Natural killer cell treated with Interleukin-12 subunit alpha and Interleukin-12 subunit beta and Interleukin-15 and Interleukin-18, amount 100 ng/mL, for 72 hours (primary cell): Measurements from ENCODE around the gene CDS2. TPM values are rescaled to one million over a fixed set of nuclear protein-coding genes. Genes with fewer than 3 reads are reported as not detected.
"Not testable (repeated sequence)": the region's sequence is repeated elsewhere in the genome, so short reads cannot be mapped to it uniquely, and the experiment has no call there.

Source experiments
- ATAC-seq, 2 donors: fragments of 150-1000 bp; cut with Tn5 transposase in 1 of 2; sonication (Bioruptor Pico), chemical (Tn5 transposase) in 1 of 2; 2 replicates each; pipeline ENCODE4 v1.10.0; 2021
- DNase-seq: peaks from one replicate; pipeline ENCODE4 v3.0.0; 2022; ENCODE audit warnings: low spot score
- H3K27ac Mint-ChIP-seq, 2 donors: 1 replicate in 1 of 2; 2 replicates in 1 of 2; pipeline ENCODE4 v1.8.0; 2022; ENCODE audit warnings: mixed read lengths in 2 of 2, mild to moderate bottlenecking in 1 of 2, moderate library complexity in 1 of 2
- H3K27me3 Mint-ChIP-seq, 2 donors: 1 replicate in 1 of 2; 2 replicates in 1 of 2; pipeline ENCODE4 v1.8.0; 2022; ENCODE audit warnings: mixed read lengths in 2 of 2
- H3K36me3 Mint-ChIP-seq: one replicate; pipeline ENCODE4 v1.8.0; 2022; ENCODE audit warnings: mixed read lengths
- H3K4me1 Mint-ChIP-seq, 2 donors: 1 replicate in 1 of 2; 2 replicates in 1 of 2; pipeline ENCODE4 v1.8.0; 2022; ENCODE audit warnings: low read depth in 2 of 2, mixed read lengths in 2 of 2, mild to moderate bottlenecking in 1 of 2
- H3K4me3 Mint-ChIP-seq: one replicate; pipeline ENCODE4 v1.8.0; 2022; ENCODE audit warnings: mixed read lengths
- H3K9me3 Mint-ChIP-seq: 2 replicates; pipeline ENCODE4 v1.8.0; 2022; ENCODE audit warnings: mixed read lengths
- total RNA-seq, 2 donors: library from RNA; stranded (reverse); gene quantifications; one replicate each; pipeline ENCODE4 v1.2.3, GENCODE V29; 2022

CDS2 gene
- 10 to 100 TPM; 48.7 to 52.0 TPM for total RNA-seq

DNA sequence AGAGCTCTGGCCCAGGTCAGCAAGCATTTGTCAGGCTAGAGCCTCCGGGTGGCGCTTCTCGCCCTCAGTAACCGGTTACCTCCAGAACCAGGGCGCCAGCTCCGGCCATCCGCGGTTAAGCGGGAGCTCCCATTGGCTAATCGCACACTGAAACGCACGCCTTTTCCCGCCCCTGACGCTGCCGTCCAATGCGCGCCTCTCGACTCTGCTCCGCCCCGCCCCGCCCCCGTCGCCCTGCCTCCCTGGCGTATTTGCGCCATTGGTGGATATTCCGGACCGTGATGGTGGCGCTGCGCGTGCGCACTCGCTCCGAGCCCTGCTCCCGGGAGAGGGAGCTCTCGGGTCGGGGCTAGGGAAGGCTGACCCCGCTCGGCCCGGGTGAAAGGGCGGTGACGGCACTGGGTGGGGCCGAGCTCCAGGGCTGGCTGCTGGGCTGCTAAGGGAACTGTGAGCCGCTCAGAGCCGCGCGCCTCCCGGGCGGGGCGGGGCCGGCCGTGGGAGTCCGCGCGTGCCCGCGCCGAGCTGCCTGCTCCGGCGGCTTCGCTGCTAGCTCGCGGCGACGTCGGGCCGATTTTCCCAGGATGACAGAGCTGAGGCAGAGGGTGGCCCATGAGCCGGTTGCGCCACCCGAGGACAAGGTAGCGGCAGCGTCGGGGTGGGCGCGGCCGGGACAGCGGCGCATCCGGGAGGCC, at the start of gene CDS2:
CDS2 (plus strand) TSS at position 497 of the 692 bp plus-strand sequence; CDS start at position 582, 85 bp downstream.
- ATAC-seq (peak; percentile 96), DNase-seq (peak; percentile 99)
- Mint-ChIP-seq H3K27me3 (no peaks in the 10 kb centered on the region), H3K9me3 (no peaks in the 10 kb centered on the region), H3K4me1 (peaks cover 30 to 34% of the 10 kb centered on the region in 2 donors), H3K4me3 (peak within 1 kb of the TSS; percentile 95), H3K36me3 (no peaks in the 10 kb centered on the region), H3K27ac (peak within 1 kb of the TSS; percentile 85 to 89)

DNA sequence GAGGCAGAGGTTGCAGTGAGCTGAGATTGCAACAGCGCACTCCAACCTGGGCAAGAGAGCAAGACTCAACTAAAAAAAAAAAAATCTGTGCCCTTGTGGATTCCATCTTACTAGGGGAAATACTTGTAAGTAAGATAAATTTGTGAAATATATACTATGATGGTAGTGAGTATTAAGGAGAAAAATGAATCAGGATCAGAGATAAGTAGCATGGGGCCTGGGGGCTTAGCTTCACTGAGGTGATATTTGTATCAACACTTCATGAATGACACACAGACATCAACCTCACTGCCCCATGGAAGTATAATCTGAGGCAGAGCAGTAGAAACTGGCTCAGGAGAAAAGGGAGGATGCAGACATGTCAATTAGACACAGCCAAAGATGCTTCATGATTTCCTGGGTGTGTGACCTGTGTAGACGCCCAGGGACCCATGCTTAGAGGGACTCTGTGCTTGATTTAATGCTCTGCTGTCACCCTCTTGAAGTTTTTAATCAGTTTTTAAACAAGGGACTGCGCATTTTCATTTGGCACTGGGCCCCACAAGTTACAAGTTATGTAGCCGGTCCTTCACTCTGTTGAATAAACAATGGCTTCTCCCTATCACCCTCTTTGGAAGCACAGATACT, 48.9 kb upstream of the CDS2 start:
- ATAC-seq (peak; percentile 37 to 60), DNase-seq (no peak)
- Mint-ChIP-seq H3K4me1 (peaks cover 41 to 43% of the 10 kb centered on the region in 2 donors), H3K9me3 (no peaks in the 10 kb centered on the region), H3K27me3 (no peaks in the 10 kb centered on the region), H3K4me3 (peak overlapping the region; percentile 82), H3K27ac (peak overlapping the region; percentile 93 to 96), H3K36me3 (no peaks in the 10 kb centered on the region)

DNA sequence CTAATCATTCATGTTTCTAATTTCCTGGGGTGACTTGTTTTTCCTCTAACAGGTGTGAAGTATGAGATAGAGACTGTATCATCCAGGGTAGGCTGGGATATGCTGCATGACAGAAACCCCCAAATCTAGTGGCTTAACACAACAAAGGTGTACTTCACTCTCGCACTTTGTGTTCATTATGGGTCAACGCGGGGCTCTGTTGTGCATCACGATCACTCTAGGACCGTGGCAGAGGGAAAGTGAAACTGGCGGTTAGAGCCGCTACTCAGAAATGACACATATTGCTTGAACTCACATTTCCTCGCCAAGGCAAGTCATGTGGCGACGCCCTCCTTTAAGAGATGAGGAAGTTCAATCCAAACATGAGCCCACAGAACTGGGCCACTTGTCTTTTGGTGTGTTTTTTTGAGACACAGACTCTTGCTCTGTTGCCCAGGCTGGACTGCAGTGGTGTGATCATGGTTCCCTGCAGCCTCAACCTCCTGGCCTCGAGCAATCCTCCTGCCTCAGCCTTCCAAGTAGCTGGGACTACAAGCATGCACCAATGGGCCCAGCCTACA, 48.3 kb upstream of the CDS2 start:
- peak overlapping the region; percentile 93 to 96 for H3K27ac Mint-ChIP-seq
- no peaks in the 10 kb centered on the region for H3K9me3 Mint-ChIP-seq
- ATAC-seq: peak; percentile 95
- H3K4me1 Mint-ChIP-seq: peaks cover 38 to 43% of the 10 kb centered on the region in 2 donors
- no peaks in the 10 kb centered on the region for H3K36me3 Mint-ChIP-seq
- no peaks in the 10 kb centered on the region for H3K27me3 Mint-ChIP-seq
- peak overlapping the region; percentile 82 for H3K4me3 Mint-ChIP-seq
- peak; percentile 91 for DNase-seq

DNA sequence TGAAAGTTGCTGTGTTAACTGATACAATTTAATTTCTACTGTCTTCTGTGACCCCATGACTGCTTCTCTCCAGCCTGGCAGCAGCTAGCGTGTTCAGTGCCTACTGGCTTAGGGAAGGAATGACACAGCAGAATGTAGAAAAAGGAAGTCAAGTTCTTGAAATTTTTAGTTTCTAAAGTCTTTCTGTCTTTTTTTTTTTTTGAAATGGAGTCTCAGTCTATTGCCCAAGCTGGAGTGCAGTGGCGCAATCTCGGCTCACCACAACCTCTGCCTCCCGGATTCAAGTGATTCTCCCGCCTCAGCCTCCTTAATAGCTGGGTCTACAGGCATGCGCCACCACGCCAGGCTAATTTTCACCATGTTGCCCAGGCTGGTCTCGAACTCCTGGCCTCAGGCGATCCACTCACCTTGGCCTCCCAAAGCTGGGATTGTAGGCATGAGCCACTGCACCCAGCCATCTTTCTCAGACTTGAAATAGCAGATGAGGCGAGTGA, 46.4 kb upstream of the CDS2 start:
- DNase-seq (peak; percentile 65), ATAC-seq (peak; percentile 65 to 79)
- peak overlapping the region; percentile 82 for H3K4me3 Mint-ChIP-seq
- no peaks in the 10 kb centered on the region for H3K36me3 Mint-ChIP-seq
- H3K27me3 Mint-ChIP-seq: no peaks in the 10 kb centered on the region
- peak overlapping the region; percentile 93 to 96 for H3K27ac Mint-ChIP-seq
- H3K9me3 Mint-ChIP-seq: no peaks in the 10 kb centered on the region
- peaks cover 38 to 43% of the 10 kb centered on the region in 2 donors for H3K4me1 Mint-ChIP-seq

DNA sequence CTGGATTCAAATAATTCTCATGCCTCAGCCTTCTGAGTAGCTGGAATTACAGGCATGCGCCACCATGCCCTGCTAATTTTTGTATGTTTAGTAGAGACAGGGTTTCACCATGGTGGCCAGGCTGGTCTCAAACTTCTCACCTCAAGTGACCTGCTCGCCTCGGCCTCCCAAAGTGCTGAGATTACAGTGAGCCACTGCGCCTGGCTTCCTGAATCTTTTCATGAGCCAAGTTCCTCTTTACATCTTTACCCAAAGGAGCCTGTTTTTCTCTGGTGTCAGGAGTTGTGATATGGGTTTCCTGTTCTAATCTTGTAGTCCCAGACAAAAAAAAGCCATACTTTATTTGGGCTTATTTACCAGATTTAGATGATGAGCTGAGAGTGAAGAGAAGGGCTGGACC, 41.4 kb upstream of the CDS2 start:
- Mint-ChIP-seq H3K4me3 (no peak overlapping the region), H3K27ac (peak overlapping the region; percentile 35 to 50), H3K9me3 (no peaks in the 10 kb centered on the region), H3K4me1 (peaks cover 25 to 26% of the 10 kb centered on the region in 2 donors), H3K36me3 (no peaks in the 10 kb centered on the region), H3K27me3 (no peaks in the 10 kb centered on the region)
- ATAC-seq (no peak), DNase-seq (no peak)

DNA sequence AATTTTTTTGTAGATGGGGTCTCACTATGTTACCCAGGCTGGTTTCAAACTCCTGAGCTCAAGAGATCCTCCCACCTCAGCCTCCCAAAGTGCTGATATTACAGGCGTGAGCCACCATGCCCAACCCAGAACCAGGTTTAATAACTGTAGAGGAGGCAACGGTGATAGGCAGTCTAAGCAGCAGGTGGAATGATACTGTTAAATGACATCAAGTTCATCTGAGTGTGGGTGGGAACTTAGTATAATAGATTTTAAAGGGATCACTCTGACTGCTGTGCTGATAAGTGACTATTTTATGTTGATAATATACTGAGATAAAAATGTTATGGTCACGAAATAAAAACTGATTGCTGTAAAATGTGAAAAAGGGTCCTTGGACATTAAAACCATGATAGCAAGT, 38.1 kb upstream of the CDS2 start:
- Mint-ChIP-seq H3K27ac (peak overlapping the region; percentile 76 to 91), H3K27me3 (no peaks in the 10 kb centered on the region), H3K9me3 (no peaks in the 10 kb centered on the region), H3K4me1 (peaks cover 17 to 19% of the 10 kb centered on the region in 2 donors), H3K36me3 (no peaks in the 10 kb centered on the region), H3K4me3 (no peak overlapping the region)
- ATAC-seq (no peak), DNase-seq (no peak)

DNA sequence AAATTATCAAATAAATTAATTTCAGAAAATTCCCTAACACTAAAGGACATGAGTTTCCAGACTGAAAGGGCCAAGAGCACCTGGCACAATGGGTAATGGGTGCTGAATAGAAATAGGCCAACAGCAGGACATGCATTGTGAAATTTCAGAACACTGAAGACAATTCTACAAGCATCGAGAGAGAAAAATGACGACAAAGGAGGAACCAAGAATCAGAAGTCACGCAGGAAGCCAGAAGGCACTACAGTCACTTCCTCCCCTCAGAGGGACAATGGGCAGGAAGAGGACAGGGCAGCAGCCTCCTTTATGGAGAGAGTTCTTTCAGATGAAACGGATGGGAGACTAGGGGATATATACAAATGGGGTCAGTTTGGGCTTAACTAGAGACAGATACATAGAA, 36.6 kb upstream of the CDS2 start:
- Mint-ChIP-seq H3K27me3 (no peaks in the 10 kb centered on the region), H3K4me1 (peaks cover 17 to 19% of the 10 kb centered on the region in 2 donors), H3K27ac (peak overlapping the region; percentile 76 to 91), H3K9me3 (no peaks in the 10 kb centered on the region), H3K4me3 (peak overlapping the region; percentile 20), H3K36me3 (no peaks in the 10 kb centered on the region)
- ATAC-seq: peak; percentile 63 to 91
- no peak for DNase-seq

DNA sequence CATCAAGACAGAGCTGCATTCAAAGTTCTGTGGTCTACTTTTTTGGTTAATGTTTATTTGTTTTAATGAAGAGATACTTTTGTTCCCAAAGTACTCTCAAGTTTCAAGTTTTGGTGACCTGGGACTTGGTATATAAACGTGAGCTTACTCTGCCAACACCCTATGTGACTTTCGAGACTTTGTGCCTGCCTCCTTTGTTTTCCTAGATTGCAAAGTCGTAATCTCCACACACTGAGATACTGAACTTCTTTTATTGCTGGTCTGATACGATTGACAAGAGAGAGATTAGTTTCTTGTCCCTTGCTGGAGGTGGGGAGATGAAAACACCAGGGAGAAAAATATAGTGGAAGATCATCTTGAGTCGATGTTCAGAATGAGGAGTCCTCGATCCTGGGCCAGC, 34.9 kb upstream of the CDS2 start:
- DNase-seq (no peak), ATAC-seq (no peak)
- Mint-ChIP-seq H3K36me3 (no peaks in the 10 kb centered on the region), H3K4me1 (peaks cover 16 to 19% of the 10 kb centered on the region in 2 donors), H3K27me3 (no peaks in the 10 kb centered on the region), H3K4me3 (no peak overlapping the region), H3K9me3 (no peaks in the 10 kb centered on the region), H3K27ac (no peak overlapping the region)

DNA sequence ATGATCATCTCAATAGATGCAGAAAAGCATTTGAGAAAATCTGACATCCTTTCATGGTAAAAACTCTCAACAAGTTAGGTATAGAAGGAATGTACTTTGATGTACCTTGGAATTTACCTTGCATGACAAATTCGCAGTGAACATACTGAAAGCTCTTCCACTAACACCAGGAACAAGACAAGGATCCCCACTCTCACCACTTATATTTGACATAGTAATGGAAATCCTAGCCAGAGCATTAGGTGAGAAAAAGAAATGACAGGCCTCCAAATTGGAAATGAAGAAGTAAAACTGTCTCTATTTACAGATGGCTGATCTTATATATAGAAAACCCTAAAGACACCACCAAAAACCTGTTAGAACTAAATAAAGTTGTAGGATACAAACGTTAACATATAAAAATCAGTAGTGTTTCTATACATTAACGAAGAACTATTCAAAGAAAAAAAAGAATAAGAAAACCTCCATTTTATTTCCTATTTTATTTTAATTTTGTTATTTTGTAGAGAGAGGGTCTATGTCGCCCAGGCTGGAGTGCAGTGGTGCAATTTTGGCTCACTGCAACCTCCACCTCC, 34.0 kb upstream of the CDS2 start:
- H3K4me1 Mint-ChIP-seq: peaks cover 16 to 19% of the 10 kb centered on the region in 2 donors
- H3K27ac Mint-ChIP-seq: no peak overlapping the region

DNA sequence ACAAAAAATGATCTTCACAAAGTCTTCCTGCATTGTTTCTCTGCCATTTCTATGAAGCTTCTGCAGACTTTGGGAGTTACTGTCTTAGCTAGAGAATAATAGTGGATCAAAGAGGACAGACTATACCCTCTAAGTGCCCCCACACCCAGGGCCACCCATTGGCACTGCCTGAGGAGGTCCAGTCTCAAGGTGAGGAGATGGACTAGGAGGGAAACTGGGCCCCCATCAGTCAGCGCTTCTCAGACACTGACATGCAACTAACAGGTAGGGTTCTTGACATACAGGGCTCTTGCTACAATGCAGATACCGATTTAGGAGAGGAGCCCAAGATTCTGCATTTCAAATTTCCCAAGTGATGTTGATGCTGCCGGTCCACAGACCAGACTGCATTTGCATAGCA, 31.4 kb upstream of the CDS2 start:
- peaks cover 8% of the 10 kb centered on the region for H3K36me3 Mint-ChIP-seq
- H3K27me3 Mint-ChIP-seq: no peaks in the 10 kb centered on the region
- H3K4me1 Mint-ChIP-seq: peaks cover 4 to 5% of the 10 kb centered on the region in 2 donors
- peak overlapping the region; percentile 13 to 22 for H3K27ac Mint-ChIP-seq
- H3K9me3 Mint-ChIP-seq: no peaks in the 10 kb centered on the region
- no peak for DNase-seq
- no peak overlapping the region for H3K4me3 Mint-ChIP-seq
- ATAC-seq: no peak

More for the DNA sequence above, 34.0 kb upstream of the CDS2 start:
- H3K4me3 Mint-ChIP-seq: no peak overlapping the region
- no peak for ATAC-seq
- H3K36me3 Mint-ChIP-seq: no peaks in the 10 kb centered on the region
- no peaks in the 10 kb centered on the region for H3K27me3 Mint-ChIP-seq
- no peaks in the 10 kb centered on the region for H3K9me3 Mint-ChIP-seq
- DNase-seq: no peak

DNA sequence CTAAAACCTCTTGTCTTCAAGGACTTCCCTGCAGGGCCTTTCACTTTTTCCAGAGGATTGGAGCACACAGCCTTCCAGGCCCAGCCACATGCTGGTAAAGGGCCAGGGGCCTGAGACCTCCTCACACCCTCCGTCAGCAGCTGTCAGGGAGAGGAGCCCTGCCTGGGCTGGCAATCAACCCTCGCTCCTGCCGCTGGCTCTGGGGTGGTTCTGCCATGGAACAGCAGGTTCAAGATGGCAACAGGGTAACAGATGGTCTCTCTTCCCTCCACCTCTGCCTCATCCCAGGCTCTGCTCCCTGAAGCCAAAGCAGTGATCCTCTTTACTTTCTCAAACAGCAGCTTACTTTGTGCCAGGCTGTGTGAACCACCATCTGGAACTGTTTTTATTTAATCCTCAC, 30.9 kb upstream of the CDS2 start:
- Mint-ChIP-seq H3K27me3 (no peaks in the 10 kb centered on the region), H3K4me1 (peaks cover 5 to 6% of the 10 kb centered on the region in 2 donors), H3K27ac (no peak overlapping the region), H3K36me3 (peaks cover 10% of the 10 kb centered on the region), H3K9me3 (no peaks in the 10 kb centered on the region), H3K4me3 (no peak overlapping the region)
- ATAC-seq: no peak
- no peak for DNase-seq

DNA sequence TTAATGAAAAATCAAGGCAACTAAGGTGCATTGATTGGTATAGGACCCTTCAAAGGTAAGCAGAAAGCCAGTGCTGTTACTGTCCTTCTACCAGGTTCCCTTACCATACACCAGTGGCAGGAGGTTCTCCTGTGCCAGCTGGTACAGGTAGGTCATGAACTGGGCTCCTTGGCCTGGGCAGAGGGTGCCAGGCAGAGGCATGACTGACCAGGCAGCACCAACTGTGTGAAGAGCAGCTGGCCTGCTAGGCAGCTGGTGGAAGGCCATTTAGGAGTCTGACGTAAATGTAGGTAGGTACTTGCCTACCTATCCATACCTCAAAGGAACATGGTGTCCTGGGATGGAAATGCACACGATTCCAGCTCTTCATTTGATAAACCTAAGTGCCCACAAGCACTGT, 30.3 kb upstream of the CDS2 start:
- no peak overlapping the region for H3K4me3 Mint-ChIP-seq
- no peaks in the 10 kb centered on the region for H3K27me3 Mint-ChIP-seq
- H3K4me1 Mint-ChIP-seq: peaks cover 5 to 6% of the 10 kb centered on the region in 2 donors
- H3K9me3 Mint-ChIP-seq: no peaks in the 10 kb centered on the region
- DNase-seq: no peak
- ATAC-seq: no peak
- H3K27ac Mint-ChIP-seq: no peak overlapping the region
- peaks cover 10% of the 10 kb centered on the region for H3K36me3 Mint-ChIP-seq

DNA sequence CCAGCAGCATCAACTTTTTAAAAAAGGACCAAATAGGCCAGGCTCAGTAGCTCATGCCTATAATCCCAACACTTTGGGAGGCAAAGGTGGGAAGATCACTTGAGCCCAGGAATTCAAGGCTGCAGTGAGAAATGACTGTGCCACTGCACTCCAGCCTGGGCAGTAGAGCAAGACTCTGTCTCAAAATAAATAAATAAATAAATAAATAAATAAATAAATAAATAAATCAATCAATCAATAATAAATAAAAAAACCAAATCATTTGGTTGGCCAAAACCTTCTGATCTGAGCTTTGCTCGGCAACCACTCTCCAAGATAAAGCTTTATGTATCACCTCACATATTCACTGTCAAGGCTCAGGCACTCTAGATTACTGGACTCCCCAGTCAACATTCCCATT, 27.8 kb upstream of the CDS2 start:
- not testable (repeated sequence) for H3K4me1 Mint-ChIP-seq, DNase-seq, H3K27ac Mint-ChIP-seq, H3K4me3 Mint-ChIP-seq, H3K9me3 Mint-ChIP-seq, H3K27me3 Mint-ChIP-seq, ATAC-seq
- H3K36me3 Mint-ChIP-seq: peaks cover 22% of the 10 kb centered on the region

DNA sequence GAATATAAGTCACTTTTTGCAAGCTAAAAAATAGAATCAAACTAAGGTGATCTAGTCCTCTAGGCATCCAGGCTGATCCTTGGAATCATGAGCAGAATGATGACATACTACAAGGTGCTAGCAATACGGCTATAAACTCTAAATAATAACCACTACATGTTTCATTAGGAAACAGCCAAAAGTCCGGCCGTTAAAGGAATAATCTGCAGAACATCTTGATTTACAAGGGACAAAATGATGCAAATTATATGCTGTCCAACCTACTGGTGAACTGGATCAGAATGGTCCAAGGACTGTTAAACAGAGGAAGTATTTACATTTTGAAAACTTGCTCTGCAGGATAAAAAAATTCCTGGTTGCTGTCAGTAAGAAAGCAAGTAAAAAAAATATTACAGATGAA, 26.9 kb upstream of the CDS2 start:
- DNase-seq, H3K9me3 Mint-ChIP-seq, H3K27me3 Mint-ChIP-seq, H3K4me3 Mint-ChIP-seq, ATAC-seq, H3K27ac Mint-ChIP-seq: not testable (repeated sequence)
- Mint-ChIP-seq H3K4me1 (peaks cover 5 to 13% of the 10 kb centered on the region in 2 donors), H3K36me3 (peaks cover 30% of the 10 kb centered on the region)
